HG03439 (cell line): ENCODE results near the gene EP400.

Experiments
- ATAC-seq: cut with Tn5 transposase; IDR thresholded peaks from one replicate; pipeline ENCODE4 v1.9.1; 2021; ENCODE audit warnings: mild to moderate bottlenecking, moderate library complexity; ENCODE audit not compliant: unreplicated experiment

EP400 gene

GRCh38 chr12:131911028-131911650 lies 38.6 kb upstream of the EP400 start:
- no peak for ATAC-seq

DNA sequence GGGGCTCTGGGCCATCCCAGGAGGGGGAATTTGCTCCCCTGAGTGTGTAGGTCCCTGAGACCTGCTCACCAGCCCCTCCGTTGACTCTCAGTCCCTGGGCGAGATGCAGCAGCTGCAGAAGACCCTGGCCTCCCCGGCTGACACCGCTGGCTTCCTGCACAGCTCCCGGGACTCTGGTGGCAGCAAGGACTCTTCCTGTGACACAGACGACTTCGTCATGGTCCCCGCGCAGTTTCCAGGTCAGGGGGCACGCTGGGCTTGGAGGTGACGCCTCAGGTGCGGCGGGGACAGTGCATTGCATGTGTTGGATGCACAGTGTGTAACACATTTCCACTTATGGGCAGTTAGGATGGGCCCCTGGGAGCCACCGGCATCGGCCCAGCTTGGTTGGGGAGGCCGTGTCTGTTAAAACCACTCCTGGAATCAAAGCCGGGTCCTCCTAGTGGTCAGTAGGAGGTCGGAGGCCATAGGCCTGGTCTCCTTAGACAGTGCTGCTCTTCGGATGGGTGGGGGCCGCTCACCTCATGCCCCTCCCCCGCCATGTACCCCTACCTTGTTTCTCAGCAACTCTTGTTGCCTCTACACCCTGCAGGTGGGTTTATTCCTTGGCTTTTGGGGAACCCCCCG lies 37.8 kb upstream of the EP400 start:
- no peak for ATAC-seq

- no peak for ATAC-seq
Measured at GRCh38 chr12:131912518-131913274, 37.0 kb upstream of the EP400 start.

- ATAC-seq, result no peak
Measured at GRCh38 chr12:131913666-131914065, 36.1 kb upstream of the EP400 start.

GRCh38 chr12:131914179-131914702 lies 35.5 kb upstream of the EP400 start:
- ATAC-seq, result no peak

DNA sequence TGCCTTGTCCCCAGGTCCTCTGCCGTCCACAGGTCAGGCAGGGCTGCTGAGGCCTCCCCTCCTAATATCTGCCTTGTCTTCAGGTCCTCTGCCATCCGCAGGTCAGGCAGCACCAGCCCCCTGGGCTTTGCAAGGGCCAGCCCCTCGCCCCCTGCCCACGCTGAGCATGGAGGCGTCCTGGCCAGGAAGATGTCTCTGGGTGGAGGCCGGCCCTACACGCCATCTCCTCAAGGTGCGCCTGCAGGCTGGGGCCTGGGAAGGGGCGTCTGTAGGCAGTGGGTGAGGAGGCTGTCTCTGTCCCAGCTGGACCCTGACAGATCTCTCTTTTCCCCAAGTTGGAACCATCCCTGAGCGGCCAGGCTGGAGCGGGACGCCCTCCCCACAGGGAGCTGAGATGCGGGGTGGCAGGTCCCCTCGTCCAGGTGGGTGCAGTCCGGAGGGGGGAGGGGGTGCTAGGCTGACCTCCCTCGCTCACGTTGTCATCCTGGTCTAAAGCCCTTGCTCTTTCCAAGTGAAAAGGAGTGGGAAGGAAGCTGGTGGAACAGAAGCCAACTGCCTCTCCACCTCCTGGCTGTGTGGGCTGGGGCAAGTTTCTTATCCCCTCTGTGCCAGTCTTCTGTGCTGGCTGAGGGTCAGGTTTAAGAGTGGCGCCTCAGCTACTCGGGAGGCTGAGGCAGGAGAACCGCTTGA lies 34.6 kb upstream of the EP400 start:
- ATAC-seq, result no peak

- no peak for ATAC-seq
Measured at GRCh38 chr12:131915823-131916222, 33.9 kb upstream of the EP400 start.

- ATAC-seq, result no peak
Measured at GRCh38 chr12:131916306-131917138, 33.2 kb upstream of the EP400 start.

DNA sequence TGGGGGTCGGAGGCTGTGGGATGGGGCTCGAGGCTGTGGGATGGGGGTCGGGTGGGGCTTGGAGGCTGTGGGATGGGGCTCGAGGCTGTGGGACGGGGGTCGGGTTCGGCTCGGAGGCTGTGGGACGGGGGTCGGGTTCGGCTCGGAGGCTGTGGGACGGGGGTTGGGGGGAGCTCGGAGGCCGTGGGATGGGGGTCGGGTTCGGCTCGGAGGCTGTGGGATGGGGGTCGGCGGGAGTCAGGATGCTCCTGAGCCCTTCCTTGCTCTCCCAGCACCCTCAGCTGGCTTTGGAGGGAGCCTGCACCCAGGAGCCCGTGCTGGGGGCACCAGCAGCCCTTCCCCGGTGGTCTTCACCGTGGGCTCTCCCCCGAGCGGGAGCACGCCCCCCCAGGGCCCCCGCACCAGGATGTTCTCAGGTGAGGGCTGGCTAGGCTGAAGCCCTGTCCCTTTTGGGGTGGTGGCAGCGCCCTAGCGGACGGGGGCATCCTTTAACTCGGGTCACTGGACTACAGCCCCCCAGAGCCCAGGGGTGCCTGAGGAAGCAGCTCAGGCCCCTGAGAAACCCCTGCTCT lies 32.5 kb upstream of the EP400 start:
- no peak for ATAC-seq

GRCh38 chr12:131917711-131918306 lies 31.9 kb upstream of the EP400 start:
- no peak for ATAC-seq

GRCh38 chr12:131918311-131919050 lies 31.3 kb upstream of the EP400 start:
- ATAC-seq, result no peak

GRCh38 chr12:131919051-131919347 lies 30.7 kb upstream of the EP400 start:
- no peak for ATAC-seq

DNA sequence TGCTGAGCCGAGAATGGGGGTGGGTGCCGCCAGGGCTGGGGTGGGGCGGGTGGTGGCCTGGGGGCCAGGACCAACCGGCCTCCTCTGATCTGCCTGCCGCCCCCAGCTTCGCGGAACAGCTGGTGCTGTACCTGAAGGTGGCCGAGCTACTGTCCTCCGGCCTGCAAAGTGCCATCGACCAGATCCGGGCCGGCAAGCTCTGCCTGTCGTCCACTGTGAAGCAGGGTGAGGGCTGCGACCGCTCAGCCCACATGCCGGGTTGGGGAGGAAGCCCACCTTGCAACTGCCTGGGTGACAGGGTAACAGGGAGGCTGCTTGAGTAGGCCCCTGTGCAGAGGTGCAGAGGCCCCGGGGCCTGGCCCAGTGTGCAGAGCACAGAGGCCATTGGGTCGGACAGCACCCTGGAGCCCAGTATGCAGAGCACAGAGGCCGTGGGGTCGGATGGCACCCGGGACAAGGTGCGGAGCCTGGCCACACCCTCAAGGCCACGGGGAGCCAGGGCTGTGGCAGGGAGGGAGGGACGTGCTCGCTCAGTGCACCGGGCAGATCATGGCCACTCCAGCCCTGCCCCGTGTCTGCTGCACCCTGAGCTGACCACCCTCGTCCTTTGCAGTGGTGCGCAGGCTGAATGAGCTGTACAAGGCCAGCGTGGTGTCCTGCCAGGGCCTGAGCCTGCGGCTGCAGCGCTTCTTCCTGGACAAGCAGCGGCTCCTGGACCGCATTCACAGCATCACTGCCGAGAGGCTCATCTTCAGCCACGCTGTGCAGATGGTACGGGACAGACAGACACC lies 30.2 kb upstream of the EP400 start:
- ATAC-seq, result no peak

DNA sequence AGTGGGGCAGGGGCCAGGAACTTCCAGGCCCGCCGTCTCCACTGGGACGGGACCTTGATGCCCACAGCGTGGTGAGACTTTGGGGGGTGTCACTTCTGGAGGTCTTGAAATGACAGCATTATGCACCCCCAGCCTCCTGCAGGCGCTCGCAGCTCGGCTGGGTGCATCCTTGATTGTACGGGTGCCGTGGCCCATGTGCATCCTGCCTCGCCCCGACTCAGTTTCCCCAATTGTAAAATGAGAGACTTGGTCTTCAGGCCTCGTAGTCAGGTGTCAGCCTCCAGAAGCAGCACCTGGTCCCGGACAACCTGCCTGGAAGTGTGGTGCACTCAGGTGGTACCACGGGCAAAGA lies 29.6 kb upstream of the EP400 start:
- no peak for ATAC-seq

DNA sequence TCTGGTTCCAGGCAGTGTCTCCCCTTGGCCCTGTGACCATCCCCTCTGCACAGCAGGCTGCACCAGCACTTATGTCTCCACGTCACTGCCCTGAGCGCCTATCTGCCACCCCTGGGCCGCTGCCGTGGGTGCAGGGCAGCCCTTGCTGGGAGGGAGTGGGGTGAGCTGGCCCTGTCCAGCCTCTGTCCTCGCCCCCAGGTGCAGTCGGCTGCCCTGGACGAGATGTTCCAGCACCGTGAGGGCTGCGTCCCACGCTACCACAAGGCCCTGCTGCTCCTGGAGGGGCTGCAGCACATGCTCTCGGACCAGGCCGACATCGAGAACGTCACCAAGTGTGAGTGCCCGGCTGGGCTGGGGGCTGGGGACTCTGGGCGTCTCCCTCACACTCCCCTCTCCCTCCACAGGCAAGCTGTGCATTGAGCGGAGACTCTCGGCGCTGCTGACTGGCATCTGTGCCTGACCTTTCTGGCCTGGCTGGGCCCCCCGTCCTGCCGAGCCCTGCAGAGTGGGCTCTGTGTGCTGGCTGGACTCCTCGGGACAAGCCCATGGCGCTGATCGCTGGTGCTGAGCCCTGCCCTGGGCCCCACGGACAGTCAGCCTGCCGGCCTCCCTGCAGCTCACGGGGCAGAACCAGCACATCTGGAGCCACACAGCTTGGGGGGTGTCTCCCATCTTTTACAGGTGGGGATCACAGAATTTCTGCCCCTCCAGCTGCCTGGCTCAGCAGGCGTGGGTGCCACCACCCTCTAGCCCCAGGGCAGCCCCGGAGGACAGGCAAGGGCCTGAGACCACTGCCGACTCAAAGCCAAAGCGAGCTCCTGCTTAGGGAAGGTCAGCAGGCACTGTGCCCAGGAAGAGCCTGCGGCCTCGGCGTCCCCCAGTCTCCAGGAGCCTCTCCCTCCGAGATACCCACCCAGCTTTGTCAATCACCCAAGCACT lies 28.6 kb upstream of the EP400 start:
- no peak for ATAC-seq

- no peak for ATAC-seq
Measured at GRCh38 chr12:131921866-131922769, 27.6 kb upstream of the EP400 start.
